ENCODE measurements around the gene CTSG.
"Not testable (repeated sequence)": the region's sequence is repeated elsewhere in the genome, so short reads cannot be mapped to it uniquely, and the experiment has no call there.

CTSG gene

GRCh38 chr14:24549064-24549463 is 27.0 kb downstream of the CTSG start:
- DNase-seq (ENCODE audit: low read depth in 2 of 3, low spot score in 2 of 3), result not testable (repeated sequence)

- no peak for DNase-seq (ENCODE audit: low read depth in 2 of 3, low spot score in 2 of 3)
Measured at GRCh38 chr14:24542346-24542936, 33.6 kb downstream of the CTSG start.

GRCh38 chr14:24535737-24536136 is 40.3 kb downstream of the CTSG start:
- no peak for DNase-seq (ENCODE audit: low read depth in 2 of 3, low spot score in 2 of 3)

GRCh38 chr14:24534286-24534685 is 41.8 kb downstream of the CTSG start:
- no peak for DNase-seq (ENCODE audit: low read depth in 2 of 3, low spot score in 2 of 3)

GRCh38 chr14:24525877-24526620 is 50.0 kb downstream of the CTSG start:
- not testable (repeated sequence) for DNase-seq (ENCODE audit: low read depth in 2 of 3, low spot score in 2 of 3)
